Upper lobe of left lung (tissue), 6 donors: ENCODE data around the gene TTC36. TPM values are rescaled to one million over a fixed set of nuclear protein-coding genes. Genes with fewer than 3 reads are reported as not detected.

Source experiments
- ATAC-seq, 2 donors: fragments of 200-7000 bp; cut with Tn5 transposase; one replicate each; pipeline ENCODE4 v1.9.1; 2022; ENCODE audit warnings: mild to moderate bottlenecking in 2 of 2, moderate library complexity in 2 of 2; ENCODE audit not compliant: low FRiP score in 2 of 2
- DNase-seq, 2 donors: peaks; one replicate each; pipeline ENCODE4 v3.0.0-alpha.2; 2019 to 2020
- H3K27ac ChIP-seq, 4 donors: fragments of 200-600 bp; sonication (generic); one replicate each; pipeline ENCODE4 v1.5.1; 2016 to 2019
- H3K27me3 ChIP-seq, 4 donors: fragments of 200-600 bp; sonication (generic); one replicate each; pipeline ENCODE4 v1.5.1; 2017 to 2019
- H3K36me3 ChIP-seq, 4 donors: fragments of 200-600 bp; sonication (generic); one replicate each; pipeline ENCODE4 v1.5.1; 2016 to 2019
- H3K4me1 ChIP-seq, 4 donors: fragments of 200-600 bp; sonication (generic); one replicate each; pipeline ENCODE4 v1.5.1; 2018 to 2019
- H3K4me3 ChIP-seq, 4 donors: fragments of 200-600 bp; sonication (generic); one replicate each; pipeline ENCODE4 v1.5.1; 2017 to 2019; ENCODE audit warnings: mild to moderate bottlenecking in 2 of 4, moderate library complexity in 1 of 4
- H3K9me3 ChIP-seq, 4 donors: fragments of 200-600 bp; sonication (generic); one replicate each; pipeline ENCODE4 v1.5.1; 2018 to 2019
- CTCF ChIP-seq, 6 experiments: fragments of 450-650 bp in 4 of 6; fragments of 200-600 bp in 2 of 6; sonication (generic) in 2 of 6; IDR thresholded peaks; one replicate each; pipeline ENCODE4 v1.5.1; 2016 to 2019; ENCODE audit warnings: antibody characterized with exemption in 6 of 6
- EP300 ChIP-seq, 4 donors: sonication (generic); formaldehyde crosslinking; IDR thresholded peaks; one replicate each; pipeline ENCODE4 v1.5.1; 2017; ENCODE audit warnings: antibody characterized with exemption in 4 of 4, control low read depth in 2 of 4
- POLR2A ChIP-seq, 4 donors: fragments of 450-650 bp; IDR thresholded peaks; one replicate each; pipeline ENCODE4 v1.5.1; 2016 to 2017; ENCODE audit warnings: antibody characterized with exemption in 4 of 4, mild to moderate bottlenecking in 2 of 4
- POLR2AphosphoS5 ChIP-seq, 2 donors: sonication (generic); formaldehyde crosslinking; IDR thresholded peaks; one replicate each; pipeline ENCODE4 v1.5.1; 2017; ENCODE audit warnings: antibody characterized with exemption in 2 of 2
- WGBS, 2 donors: methylation state at CpG; one replicate each; pipeline ENCODE4 v1.1.5; 2017 to 2018; 5-methylcytosine and 5-hydroxymethylcytosine counted together
- total RNA-seq, 6 donors: library from RNA; depleted of rRNA in 4 of 6; stranded (reverse); fragments of >200 nt in 4 of 6; gene quantifications; one replicate each; pipeline versions ENCODE4 v1.1.0 to v1.2.1, GENCODE V29; 2016 to 2021
- donor health status: DM: no; HTN: no; CAD: no; lungs with moderate emphysema.
- donor health status: DM: no; HTN: yes; CAD: no; lungs with severe emphysema.

TTC36 gene
- total RNA-seq, 6 donors from 2014 or later = 0.34 to 9.4 (median 1.5) TPM; not detected in 2

- no peak for DNase-seq
- Histone ChIP-seq H3K4me1 (peaks cover 6 to 14% (median 12%) of the 10 kb centered on the region in 4 donors), H3K9me3 (no peaks in the 10 kb centered on the region), H3K4me3 (no peak overlapping the region), H3K36me3 (peaks cover 0 to 10% (median 0%) of the 10 kb centered on the region in 4 donors), H3K27ac (no peak overlapping the region), H3K27me3 (no peaks in the 10 kb centered on the region)
- TF ChIP-seq EP300 (IDR thresholded peaks at IDR 0.05) = no peak
- 76 to 85% methylated on average over 9 of the region's 9 CpGs for WGBS, 2 donors
- ATAC-seq = no peak
Observed at GRCh38 chr11:118535261-118535660, 8.0 kb downstream of the TTC36 start.

- H3K36me3 ChIP-seq = peaks cover 0 to 14% (median 0%) of the 10 kb centered on the region in 4 donors
- no peak overlapping the region for H3K27ac ChIP-seq
- peaks cover under 1 to 4% (median 3%) of the 10 kb centered on the region in 4 donors for H3K4me1 ChIP-seq
- no peak for TF ChIP-seq EP300 (IDR thresholded peaks at IDR 0.05)
- no peak for TF ChIP-seq POLR2AphosphoS5 (IDR thresholded peaks at IDR 0.05)
- TF ChIP-seq CTCF (IDR thresholded peaks at IDR 0.05) = no peak
- no peak for TF ChIP-seq POLR2A (IDR thresholded peaks at IDR 0.05)
- H3K27me3 ChIP-seq = no peaks in the 10 kb centered on the region
- H3K4me3 ChIP-seq = no peak overlapping the region
- DNase-seq (no peak), ATAC-seq (no peak)
- WGBS, 2 donors = 92 to 98% methylated on average over 5 of the region's 5 CpGs
- no peaks in the 10 kb centered on the region for H3K9me3 ChIP-seq
Observed at GRCh38 chr11:118536726-118537125, 9.5 kb downstream of the TTC36 start.

GRCh38 chr11:118537409-118537980 is 10.2 kb downstream of the TTC36 start:
- TF ChIP-seq POLR2AphosphoS5 (IDR thresholded peaks at IDR 0.05) (no peak), POLR2A (IDR thresholded peaks at IDR 0.05) (no peak), EP300 (IDR thresholded peaks at IDR 0.05) (no peak), CTCF (IDR thresholded peaks at IDR 0.05) (no peak)
- ATAC-seq = no peak
- H3K27me3 ChIP-seq = no peaks in the 10 kb centered on the region

DNA sequence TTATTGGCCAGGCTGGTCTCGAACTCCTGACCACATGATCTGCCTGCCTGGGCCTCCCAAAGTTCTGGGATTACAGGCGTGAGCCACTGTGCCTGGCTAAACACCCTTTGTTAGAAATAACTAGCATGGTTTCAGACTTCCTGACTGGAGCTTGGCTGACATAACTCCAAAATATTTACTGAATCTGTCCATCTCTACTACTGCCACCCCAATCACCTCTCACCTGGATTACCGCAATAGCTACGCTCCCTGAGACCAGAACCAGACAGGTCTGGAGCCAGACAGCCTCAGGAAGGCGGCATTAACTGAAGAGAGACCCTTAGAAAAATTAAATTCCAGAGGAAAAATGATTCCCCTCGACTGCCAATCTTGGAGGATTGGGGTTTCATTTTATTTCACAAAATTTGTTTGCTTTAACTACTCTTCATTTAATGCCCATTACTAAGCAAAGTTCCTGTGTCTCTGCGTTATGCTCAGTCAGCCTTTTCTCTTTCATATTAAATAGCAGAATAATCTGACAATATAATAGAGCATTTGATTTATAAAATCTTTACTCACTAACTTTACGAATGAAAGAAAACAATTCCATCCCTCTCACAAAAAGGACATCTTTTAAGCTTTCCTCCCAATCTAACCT is 16.9 kb downstream of the TTC36 start:
- Histone ChIP-seq H3K27ac (no peak overlapping the region), H3K4me3 (no peak overlapping the region), H3K36me3 (peaks cover 0 to 38% (median 14%) of the 10 kb centered on the region in 4 donors), H3K9me3 (no peaks in the 10 kb centered on the region), H3K4me1 (no peaks in the 10 kb centered on the region), H3K27me3 (no peaks in the 10 kb centered on the region)
- no peak for DNase-seq
- ATAC-seq = no peak
- WGBS, 2 donors = 86 to 92% methylated on average over 8 of the region's 8 CpGs
- TF ChIP-seq POLR2AphosphoS5 (IDR thresholded peaks at IDR 0.05) = no peak
- TF ChIP-seq POLR2A (IDR thresholded peaks at IDR 0.05) = no peak
- no peak for TF ChIP-seq EP300 (IDR thresholded peaks at IDR 0.05)
- TF ChIP-seq CTCF (IDR thresholded peaks at IDR 0.05) = no peak

More at GRCh38 chr11:118537409-118537980, 10.2 kb downstream of the TTC36 start:
- Histone ChIP-seq H3K4me3 (no peak overlapping the region), H3K27ac (no peak overlapping the region), H3K9me3 (no peaks in the 10 kb centered on the region), H3K36me3 (peaks cover 0 to 20% (median 0%) of the 10 kb centered on the region in 4 donors), H3K4me1 (no peaks in the 10 kb centered on the region)
- 85 to 91% methylated on average over 6 of the region's 6 CpGs for WGBS, 2 donors
- no peak for DNase-seq

- Histone ChIP-seq H3K4me1 (no peaks in the 10 kb centered on the region), H3K27ac (no peak overlapping the region), H3K9me3 (no peaks in the 10 kb centered on the region), H3K27me3 (no peaks in the 10 kb centered on the region), H3K4me3 (no peak overlapping the region), H3K36me3 (peaks cover 0 to 39% (median 14%) of the 10 kb centered on the region in 4 donors)
- TF ChIP-seq CTCF (IDR thresholded peaks at IDR 0.05) (no peak), POLR2AphosphoS5 (IDR thresholded peaks at IDR 0.05) (no peak), POLR2A (IDR thresholded peaks at IDR 0.05) (no peak), EP300 (IDR thresholded peaks at IDR 0.05) (no peak)
- WGBS, 2 donors = 85 to 92% methylated on average over 3 of the region's 3 CpGs
- ATAC-seq (no peak), DNase-seq (no peak)
Observed at GRCh38 chr11:118544647-118545010, 17.4 kb downstream of the TTC36 start.
